OCI-M2 (cell line): Measurements from ENCODE around the gene IMMP2L.
"Not testable (repeated sequence)": the region's sequence is repeated elsewhere in the genome, so short reads cannot be mapped to it uniquely, and the experiment has no call there.

Experiments used
- DNase-seq: peaks from one replicate; lab custom pipeline; 2025; ENCODE audit not compliant: unreplicated experiment; lab: John Stamatoyannopoulos, UW

Gene IMMP2L

DNA sequence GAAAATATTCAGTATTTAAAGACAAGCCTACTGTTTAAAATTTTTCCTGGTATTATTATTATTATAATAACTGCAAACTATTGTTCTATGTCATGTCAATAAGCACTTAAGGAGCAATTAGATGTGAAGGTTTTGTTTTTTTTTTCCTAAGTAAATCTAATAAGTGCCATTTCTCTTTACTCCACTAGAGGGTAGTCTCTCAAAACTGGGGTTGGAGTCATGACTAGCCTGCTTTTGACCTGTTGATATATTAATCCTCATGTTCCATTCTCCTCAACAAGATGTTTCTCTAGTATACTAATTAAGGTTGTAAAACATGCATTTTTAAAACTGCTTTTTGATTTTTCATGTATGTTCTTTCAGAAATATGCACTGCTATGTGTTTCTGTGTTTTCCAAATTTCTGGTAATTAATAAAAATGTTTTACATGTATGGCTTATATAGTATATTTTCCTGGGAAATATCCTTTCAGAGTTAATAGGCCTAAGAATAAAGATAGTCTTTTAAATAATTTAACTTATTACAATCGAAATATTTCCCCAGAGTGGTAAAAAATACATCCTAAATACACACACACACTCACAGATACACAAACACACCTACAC is 472.4 kb downstream of the IMMP2L start:
- DNase-seq, result no peak

GRCh38 chr7:111088328-111088727 is 474.0 kb downstream of the IMMP2L start:
- DNase-seq, result no peak

GRCh38 chr7:111086532-111086931 is 475.8 kb downstream of the IMMP2L start:
- no peak for DNase-seq

GRCh38 chr7:111085356-111085755 is 476.9 kb downstream of the IMMP2L start:
- DNase-seq, result no peak

DNA sequence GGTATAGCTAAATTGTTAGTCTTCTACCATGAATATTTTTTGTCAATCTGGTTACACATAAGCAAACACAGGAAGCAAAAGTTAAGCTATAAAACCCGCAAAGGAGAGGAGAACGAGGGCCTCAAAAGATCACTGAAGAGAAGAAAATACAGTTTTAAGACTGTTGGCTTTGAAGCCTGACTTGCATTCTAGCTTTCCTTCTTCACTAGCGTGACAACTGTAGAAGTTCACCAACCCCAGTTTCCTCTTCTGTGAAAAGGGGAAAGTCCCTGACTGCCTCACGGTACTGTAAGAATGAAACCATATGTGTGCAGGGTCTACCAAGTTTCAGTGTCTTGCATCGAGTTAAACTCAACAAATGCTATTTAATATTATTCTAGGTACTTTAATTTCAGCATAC is 478.9 kb downstream of the IMMP2L start:
- no peak for DNase-seq

- no peak for DNase-seq
Observed at GRCh38 chr7:111082351-111082750, 479.9 kb downstream of the IMMP2L start.

GRCh38 chr7:111081546-111082267 is 480.6 kb downstream of the IMMP2L start:
- no peak for DNase-seq

GRCh38 chr7:111080495-111081105 is 481.7 kb downstream of the IMMP2L start:
- DNase-seq, result no peak

GRCh38 chr7:111077001-111077400 is 485.3 kb downstream of the IMMP2L start:
- no peak for DNase-seq

GRCh38 chr7:111076205-111076604 is 486.1 kb downstream of the IMMP2L start:
- DNase-seq, result no peak

GRCh38 chr7:111075498-111075897 is 486.8 kb downstream of the IMMP2L start:
- DNase-seq, result no peak

DNA sequence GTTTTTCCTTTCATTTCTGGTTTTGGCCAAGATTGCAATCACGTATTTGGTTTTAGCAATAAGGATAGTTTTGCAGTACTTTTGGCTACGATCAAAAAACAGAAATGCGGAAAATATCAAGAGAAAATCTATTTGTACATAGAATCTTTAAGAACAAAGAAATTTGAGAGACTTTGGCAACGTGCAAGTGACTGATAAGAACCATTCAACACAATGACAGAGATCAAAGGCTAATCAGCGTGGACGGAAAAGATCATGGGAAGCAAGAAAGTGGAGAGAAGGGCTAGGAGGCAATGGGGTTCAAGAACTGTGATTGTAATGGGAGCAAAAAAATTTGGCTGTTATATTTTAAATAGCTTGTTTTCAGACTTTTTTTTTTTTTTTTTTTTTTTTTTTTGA is 487.5 kb downstream of the IMMP2L start:
- DNase-seq, result no peak

- DNase-seq, result no peak
Observed at GRCh38 chr7:111074071-111074747, 488.1 kb downstream of the IMMP2L start.

- not testable (repeated sequence) for DNase-seq
Observed at GRCh38 chr7:111072658-111073057, 489.6 kb downstream of the IMMP2L start.

DNA sequence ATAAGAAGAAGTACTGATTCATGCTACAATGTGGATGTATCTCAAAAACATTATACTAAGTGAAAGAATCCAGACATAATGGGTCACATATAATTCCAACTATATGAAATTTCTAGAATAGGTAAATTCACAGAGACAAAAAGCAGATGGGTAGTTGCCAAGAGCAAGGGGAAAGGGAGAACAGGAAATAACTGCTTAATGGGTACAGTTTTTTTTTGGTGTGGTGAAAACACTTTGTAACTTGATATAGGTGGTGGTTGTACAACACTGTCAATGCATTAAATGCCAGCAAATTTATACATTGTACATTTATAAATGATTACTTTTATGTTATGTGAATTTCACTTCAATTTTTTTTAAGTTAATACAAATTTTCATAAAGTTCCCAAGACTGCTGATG is 490.7 kb downstream of the IMMP2L start:
- no peak for DNase-seq

DNA sequence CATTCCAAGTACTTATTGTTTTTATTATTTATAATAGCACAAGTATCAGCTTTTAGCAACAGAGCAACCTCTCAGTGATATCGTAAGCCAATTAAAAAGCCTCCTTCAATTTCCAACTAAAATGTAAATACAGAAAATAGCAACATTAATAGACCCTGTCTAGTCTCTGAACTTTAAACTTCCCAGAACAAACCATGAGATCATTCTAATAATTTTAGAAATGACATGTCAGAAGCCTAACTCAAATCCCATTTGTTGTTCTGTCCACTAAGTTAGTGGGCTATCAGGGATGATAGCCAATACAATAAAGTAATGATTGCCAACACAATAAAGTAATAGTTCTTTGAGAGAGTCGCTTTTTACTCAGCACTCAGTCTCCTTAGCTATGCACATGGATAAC is 493.7 kb downstream of the IMMP2L start:
- DNase-seq, result no peak

- DNase-seq, result no peak
Observed at GRCh38 chr7:111067682-111068081, 494.6 kb downstream of the IMMP2L start.

DNA sequence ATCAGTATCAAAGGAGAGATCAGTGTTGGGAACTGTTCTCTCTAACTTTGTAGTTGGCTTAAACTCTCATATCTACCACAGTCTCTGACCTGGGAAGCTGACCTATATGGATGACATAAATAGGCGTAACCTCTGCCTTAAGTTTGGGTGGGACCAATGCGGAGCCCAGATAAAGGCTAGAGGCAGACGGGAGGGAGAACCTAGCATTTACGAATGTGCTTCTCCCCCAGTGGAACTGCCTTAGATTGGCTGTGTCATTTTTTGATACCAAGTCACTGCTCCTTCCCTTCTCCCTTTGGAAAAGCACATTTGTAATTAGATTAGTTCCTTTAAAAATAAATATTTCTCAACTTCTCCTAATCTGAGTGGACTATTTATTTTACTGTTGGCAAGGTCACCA is 495.0 kb downstream of the IMMP2L start:
- no peak for DNase-seq

- no peak for DNase-seq
Observed at GRCh38 chr7:111063166-111063565, 499.1 kb downstream of the IMMP2L start.

GRCh38 chr7:111059833-111060232 is 502.5 kb downstream of the IMMP2L start:
- no peak for DNase-seq

DNA sequence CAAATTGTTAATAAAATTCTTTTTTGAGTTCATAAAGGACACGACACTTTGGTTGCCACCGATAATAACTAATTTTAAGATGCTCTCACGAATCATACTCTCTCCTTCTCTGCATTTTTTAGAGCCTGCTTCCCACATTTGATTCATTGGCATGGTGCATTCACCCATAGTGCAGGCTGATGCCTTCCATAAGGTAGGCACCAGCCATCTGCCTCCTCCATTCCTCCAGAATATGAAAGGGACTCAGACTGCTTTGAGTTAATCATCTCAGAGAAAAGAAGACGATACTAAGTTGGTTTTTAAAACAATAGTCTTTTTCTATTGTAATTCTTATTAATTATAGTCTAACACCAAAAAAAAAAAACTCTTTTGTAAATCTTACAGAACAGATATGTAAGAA is 505.2 kb downstream of the IMMP2L start:
- DNase-seq, result no peak

DNA sequence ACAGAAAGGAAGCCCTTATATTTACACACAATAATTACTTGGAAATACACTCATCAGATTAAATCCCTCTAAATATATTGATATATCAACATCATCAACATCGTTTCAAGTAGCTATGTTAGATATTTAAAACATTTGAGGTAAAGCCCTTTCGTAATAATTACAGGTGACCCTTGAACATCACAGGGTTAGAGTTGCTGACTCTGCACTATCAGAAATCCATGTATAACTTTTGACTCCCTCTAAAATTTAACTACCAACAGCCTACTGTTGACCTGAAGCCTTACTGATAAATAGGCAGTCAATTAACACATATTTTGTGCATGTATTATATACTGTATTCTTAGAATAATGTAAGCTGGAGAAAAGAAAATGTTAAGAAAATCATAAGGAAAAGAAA is 505.9 kb downstream of the IMMP2L start:
- no peak for DNase-seq
